ENCODE results near the gene KMT5B.

The KMT5B gene

DNA sequence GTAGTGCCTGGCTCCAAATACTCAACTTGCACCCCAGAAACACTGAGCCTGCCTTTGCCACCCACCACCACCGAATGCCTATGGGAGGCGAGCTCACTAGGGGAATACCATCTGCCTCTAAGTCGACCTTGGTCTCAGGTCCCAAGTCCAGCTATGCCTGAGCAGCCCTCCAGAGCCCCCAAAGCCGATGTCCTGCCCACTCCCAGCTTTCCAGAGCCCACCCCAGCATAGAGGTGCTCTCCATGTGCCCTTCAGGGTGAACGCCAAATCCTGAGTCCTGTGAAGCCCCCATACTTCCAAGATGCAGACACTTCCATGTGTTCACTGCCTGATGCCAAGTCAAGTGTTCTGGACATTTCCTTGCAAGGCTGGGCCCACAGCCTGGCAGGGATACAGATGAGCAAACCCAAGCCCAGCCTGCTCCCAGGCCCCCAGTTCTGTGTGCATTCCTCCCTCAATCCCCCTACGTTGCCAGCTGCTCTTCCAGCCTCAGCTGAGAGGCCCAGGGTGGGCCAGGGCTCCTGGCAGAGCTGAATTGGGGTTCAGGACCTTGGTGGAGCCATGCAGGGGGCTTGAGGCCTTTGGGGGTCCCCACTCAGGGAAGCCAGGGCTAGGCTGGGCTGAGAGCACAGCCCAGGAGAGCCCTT lies 2.6 kb upstream of the KMT5B start:
- no peak for DNase-seq

DNA sequence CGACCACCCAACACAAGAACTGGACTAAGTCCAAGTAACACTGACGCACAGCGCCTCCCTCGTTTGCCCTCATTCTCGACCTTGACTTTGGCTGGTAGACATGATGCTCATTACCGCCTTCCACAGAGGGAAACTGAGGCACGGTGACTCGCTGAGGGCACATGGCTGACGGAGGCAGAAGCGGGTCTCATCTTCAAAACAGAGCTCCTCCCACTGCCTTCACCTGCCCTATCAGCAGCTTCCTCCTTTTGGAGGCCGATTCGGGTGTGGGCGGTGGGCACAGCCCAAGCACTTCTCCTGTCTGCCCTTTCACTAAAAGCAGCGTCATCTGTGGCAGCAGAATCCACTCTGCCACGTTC lies 2.0 kb upstream of the KMT5B start:
- DNase-seq, result peak; percentile 58

DNA sequence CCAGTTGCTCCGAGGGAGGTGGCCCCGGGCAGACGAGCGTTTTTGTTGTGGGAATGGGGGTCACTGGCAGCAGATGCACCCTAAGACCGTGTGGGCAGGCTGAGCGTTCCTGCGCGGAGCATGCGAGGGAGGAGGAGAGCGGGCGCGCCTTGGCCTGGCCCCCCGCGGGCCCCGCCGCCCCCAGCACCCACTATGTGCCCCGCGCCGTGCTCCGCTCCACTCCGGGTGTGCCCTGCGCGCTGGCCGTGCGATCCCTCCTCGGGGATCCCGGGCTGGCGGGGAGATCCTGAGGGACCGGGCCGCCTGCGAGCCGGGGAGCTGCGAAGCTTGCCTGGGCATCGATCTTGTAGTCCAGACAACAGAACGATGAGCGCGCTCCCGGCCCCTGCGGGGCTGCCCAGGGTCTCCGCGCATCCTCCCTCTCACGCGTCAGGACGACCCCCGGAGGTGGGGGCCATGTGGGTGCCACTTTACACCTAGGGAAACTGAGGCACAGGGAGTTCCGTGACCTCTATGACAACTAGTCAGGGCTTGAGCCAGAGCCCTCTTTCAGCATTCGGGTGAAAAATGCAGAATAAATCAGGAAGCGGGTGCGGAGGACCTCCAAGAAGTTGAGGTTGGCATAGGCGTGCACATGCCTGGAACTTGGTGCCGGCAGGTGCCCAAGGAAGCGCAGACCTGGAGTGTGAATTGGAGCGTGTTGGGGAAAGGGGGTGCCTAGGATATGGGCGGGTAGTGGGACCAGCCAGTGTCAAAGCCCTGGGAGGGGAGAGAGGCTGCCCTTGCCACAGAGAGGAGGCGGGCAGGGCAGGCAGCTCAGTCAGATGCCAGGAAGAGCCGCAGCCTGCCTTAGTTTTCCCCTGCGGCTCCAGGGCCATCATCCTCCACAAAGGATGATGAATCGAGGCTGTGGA lies 1.3 kb upstream of the KMT5B start:
- DNase-seq, result peak; percentile 30

DNA sequence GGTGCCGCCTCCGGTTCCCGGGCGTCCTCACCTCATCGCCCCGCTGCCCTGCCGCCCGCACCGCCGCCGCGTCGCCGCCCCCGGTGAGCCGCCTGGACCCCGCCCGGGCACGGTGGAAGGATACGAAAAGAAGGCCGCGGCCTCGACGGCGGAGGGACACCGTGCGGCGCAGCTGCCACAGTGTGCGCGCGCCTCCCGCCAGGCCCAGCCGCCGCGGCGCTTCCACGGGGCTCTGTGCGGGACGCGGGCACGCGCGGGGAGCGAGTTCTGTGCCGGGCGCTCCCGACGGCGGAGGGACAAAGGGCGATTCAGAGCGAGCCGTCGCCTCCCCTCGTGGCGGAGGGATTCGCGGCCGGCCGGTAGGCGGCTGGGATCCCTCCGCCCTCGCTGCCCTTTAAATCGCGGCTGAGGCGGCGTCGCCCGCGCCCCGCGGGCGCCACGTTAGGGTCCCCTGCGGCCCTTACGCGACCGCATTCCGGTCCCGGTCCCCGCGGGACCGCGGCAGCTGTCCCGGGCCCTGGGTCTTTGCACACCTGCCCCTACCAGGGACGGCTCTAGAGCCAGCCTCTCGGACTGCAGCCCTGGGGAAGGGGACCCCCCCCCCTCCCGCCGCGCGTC lies 568 bp upstream of the KMT5B start:
- peak; percentile 85 for DNase-seq

DNA sequence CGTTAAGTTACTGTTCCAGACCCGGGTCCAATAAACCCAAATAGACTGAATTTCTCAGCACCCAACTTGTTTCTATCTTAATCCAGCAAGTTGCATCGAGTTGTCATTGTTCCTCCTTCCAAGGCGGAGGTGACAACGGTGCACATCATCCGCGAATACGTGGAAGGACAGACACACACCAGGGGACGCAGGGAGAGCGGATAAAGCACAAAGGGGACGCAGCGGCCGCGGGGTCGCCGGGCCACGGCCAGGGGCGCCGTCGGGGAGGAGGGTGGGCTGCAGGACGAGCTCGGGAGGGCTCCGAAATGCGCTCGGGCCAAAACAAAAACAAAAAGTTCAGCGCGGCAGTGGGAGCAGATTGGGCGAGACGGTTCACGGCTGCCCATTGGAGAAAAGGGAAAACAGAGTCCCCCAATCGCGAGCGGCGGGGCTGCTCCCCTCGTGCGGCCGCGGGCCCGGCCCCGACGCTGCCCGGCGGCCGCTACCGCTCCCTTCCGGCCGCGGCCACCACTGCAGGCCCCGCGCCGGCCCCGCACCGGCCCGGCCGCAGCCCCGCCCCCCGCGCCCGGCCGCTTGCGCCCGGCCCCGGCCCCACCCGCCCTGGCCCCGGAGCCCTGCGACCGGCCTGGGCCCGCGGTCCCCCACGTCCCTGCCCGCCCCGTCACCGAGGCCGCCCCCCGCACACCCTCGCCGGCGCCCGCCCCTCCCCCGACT lies 518 bp downstream of the KMT5B start:
- DNase-seq, result peak; percentile 73

DNA sequence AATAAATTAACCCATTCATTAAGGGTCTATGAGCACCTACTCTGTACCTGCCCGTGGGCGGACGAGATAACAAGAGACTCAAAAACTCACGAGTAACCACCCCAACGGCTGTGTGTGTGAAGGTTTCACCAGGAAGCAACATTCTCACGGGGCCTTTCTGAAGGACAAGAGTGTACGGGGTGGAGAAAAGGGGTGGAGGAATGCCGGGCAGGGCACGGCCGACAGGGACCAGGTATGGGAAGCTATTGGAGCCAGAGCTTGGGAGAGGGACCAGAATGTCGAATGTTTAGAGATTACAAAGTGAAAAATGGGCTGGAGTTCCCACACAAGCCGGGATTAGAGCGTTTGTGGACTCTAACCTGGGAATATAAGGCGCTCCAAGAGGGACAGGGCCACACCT lies 1.6 kb downstream of the KMT5B start:
- no peak for DNase-seq

DNA sequence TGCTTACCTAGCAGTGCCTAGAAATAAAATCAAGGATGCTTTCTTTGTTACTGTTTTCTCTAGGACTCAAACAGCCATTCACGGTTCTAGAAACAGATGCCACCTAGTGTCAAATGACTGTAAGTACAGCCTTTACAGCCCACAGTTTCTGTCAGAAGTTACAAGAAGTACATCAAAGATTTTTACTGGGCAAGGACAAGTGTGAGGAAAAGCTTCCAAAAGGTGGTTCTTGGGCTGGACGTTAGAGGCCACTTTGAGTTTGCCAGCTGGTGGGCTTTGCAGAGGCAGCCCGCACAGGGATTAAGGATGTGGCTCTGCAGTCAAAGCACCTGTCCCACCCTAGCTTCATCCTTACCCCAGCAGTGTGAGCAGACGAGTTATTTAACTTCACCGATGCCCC lies 6.9 kb downstream of the KMT5B start:
- no peak for DNase-seq

DNA sequence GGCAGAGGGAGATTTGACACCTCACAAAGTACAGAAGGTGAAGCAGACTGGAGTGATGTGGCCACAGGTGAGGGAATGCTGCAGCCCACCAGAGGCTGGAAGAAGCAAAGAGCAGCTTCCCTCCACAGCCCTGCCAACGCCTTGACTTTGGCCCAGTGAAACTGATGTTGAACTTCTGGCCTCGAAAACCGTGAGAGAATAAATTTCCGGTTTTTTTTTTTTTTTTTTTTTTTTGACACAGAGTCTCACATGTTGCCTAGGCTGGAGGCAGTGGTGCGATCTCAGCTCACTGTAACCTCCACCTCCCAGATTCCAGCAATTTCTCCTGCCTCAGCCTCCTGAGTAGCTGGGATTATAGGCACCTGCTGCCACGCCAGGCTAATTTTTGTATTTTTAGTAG lies 8.7 kb downstream of the KMT5B start:
- DNase-seq, result no peak

DNA sequence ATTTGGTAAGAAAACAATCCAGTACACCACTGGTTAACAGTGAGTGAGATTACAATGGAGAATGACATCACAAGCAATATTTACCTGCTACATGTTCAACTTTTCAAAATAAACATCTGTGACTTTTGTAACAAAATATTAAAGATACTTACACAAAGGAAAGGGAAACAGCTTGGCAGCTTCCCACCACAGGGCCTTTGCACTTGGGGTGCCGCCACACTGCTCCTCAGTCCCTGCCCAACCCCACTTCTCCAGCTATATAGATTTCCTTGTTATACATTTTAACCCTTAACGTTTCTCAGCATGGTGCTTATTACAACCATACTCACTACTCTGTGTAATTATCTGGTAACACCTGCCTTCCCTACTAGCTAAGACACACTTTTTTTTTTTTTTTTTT lies 10.9 kb downstream of the KMT5B start:
- no peak for DNase-seq

DNA sequence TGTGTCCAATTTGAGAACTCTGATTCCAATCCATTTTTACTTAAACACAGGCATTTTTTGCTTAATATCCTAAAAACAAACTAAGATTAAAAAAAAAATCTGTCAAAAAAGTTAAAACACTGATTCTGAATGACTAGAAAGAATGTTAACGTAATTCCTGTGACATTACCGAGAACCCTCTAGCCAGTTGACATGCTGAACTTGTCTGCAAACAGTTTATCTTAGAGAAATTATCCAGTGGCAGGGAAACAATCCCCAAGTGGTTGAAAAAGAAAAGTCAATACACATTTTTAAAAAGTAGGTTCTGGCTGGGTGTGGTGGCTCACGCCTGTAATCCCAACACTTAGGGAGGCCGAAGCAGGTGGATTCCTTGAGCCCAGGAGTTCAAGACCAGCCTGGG lies 11.6 kb downstream of the KMT5B start:
- DNase-seq, result no peak

DNA sequence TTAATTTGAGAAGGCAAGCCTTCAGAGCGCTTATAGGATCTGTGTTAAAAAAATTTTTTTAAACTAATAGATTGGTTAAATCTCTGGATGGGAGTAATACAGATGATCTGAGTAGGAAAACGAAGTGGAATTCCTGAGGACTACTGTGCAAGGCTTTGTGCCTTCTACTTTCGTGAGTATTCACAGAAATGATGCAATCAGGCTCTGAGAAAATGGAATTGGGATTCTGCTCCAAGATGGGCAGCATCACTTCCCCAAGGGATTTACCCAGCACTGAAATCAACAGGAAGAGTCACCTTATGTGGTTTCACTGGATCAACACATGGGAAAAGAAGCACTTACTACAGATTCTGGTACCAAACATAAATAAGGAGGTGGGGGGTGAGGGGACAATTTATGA lies 12.5 kb downstream of the KMT5B start:
- no peak for DNase-seq

DNA sequence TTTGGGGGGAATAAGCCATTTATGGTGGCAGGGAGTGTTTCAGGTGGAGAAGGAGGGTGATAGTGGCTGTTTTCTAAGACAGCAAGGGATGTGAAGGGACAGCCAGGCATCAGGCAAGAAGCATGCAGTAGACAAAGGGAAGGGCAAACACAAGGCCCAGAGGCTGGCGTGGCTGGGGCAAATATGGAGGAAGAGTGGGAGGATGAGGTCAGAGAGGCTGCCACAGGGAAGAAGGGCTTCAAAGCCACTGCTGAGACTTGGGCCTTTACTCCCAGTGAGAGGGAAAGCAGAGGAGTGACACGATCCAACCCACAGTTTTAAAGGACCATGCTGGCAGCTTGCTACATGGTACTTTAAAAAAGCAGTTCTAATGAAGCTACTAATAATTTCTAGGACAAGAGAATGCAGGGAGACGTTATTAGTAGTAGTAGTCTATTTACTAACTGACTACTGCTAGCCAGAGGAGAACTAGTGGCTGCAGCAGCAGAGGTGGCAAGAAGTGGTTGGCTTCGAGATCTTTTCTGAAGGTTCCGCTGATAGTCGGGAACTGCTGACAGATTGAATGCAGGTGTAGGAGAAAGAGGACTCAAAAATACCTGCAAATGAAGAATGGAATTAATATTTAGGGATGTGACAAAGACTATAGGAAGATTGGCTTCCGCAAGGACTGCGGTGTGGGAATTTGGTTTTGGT lies 13.7 kb downstream of the KMT5B start:
- no peak for DNase-seq

DNA sequence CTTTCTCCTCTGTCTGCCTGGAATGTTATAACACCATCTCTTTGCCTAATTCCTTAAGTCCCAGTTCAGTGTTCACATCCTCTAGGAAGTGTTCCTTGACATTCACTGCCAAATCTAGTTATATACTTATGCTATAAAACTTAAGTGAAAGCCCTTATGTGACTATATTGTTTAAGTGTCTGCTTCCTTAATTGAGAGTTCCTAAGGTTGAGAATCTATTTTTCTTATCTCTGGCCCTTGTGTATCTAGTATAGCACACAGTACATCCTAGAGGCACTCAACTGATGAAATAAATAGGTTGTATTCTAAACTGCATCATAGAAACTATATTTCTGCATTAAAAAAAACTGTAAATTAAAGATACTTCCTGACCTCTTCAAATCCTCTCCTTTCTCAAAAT lies 16.9 kb downstream of the KMT5B start:
- no peak for DNase-seq

DNA sequence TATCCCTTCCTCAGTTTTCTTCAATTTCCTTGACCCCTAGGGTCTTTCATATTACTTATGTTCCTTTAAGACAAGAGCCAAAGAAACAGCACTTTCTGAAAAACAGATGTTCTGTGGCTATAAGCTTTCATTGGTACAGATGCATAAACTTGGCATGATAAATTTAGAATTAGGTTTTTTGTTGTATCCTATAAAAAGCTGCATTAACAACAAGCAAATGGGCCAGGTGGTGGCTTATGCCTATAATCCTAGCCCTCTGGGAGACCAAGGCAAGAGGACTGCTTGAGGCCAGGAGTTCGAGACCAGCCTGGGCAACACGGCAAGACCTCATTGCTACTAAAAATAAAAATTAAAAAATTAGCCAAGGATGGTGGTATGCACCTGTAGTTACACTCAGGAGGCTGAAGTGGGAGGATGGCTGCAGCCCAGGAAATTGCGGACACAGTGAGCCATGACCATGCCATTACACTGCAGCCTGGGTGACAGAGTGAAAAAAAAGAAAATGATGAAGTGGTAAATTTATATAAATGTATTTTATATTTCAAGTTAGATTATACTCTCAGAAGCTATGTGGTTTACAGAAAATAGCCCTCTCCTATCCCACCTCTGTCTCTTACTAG lies 18.3 kb downstream of the KMT5B start:
- no peak for DNase-seq

DNA sequence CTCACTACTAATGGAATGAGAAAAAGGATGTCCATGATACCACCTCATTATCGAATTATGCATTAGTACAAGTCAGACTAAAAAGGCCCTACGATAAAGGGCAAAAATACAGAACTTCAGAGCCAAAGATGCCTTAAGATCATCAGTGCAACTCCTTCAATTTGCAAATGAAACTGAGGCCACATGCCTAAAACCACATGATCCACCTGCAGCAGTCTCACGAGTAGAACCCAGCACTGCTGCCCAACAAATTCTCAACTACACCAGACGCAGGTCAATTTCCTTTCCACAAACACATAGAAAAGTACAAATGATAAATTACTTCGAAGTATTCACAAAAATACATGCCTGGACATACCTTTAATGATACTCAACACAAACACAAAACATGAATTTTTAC lies 20.1 kb downstream of the KMT5B start:
- DNase-seq, result no peak

DNA sequence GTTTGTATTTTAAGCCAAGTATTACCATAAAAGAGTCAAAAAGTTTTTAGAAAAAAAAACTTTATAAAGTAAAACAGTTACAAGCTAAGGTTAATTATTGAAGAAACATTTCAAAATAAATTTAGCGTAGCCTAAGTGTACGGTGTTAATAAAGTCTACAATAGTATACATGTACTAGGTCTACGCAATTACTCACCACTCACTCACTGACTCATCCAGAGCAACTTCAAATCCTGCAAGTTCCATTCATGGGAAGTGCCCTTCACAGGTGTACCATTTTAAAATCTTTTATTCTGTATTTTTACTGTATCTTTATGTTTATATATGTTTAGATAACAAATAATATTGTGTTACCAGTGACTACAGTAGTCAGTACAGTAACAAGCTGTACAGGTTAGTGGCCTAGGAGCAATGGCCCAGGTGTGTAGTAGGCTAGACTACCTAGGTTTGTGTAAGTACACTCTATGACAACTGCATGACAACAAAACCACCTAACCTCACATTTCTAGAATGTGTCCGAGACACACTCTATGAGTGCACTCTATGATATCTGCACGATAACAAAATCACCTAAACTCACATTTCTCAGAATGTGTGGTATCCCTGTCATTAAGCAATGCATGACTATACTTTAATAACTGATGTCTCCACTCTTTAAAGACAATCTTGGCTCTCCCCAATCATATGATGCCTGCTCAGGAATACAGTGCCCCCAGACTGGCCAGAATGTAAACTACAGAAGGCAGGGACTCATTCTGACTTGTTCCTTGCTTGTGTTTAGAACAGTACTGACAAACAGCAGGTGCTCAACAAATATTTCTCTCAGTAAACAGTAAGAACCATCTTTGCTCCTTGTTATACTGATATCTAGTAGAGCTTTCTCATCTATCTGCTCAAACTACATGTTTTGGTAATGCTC lies 21.2 kb downstream of the KMT5B start:
- no peak for DNase-seq

DNA sequence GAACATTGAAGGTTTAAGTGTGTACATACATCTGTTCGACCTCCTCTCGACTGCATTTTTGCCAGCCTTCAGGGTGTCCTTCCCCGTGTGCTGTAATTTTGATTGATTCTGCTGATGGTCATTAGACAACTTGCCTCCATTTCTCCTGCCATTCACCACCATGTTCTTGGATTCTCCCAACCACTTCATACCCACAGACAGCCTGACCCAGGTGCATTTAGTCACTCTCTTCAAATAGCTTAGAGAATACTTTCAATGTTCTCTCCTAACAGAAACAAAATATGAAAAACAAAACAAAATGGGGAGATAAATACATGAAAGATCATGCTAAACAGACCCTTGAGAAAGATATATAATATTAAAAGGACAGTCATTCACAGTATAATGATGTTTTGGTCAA lies 23.2 kb downstream of the KMT5B start:
- no peak for DNase-seq

DNA sequence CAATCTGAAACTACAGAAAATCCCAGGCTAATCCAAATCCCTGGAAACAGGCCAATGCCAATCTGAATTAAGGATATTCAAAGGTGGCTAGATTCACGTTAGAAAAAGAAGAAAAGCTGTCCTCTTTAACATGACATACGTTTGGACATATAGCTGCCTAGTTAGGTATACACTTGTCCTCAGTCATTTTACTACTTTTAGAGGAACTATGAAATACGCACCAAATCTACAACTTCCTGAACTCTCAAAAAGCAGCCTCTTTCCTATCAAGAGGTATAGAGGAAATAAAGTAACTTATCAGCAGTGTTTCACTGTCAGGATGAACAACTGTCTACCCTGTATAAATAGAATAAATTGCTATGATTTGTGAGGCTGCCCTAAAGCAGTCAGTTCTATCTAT lies 24.0 kb downstream of the KMT5B start:
- DNase-seq, result no peak

DNA sequence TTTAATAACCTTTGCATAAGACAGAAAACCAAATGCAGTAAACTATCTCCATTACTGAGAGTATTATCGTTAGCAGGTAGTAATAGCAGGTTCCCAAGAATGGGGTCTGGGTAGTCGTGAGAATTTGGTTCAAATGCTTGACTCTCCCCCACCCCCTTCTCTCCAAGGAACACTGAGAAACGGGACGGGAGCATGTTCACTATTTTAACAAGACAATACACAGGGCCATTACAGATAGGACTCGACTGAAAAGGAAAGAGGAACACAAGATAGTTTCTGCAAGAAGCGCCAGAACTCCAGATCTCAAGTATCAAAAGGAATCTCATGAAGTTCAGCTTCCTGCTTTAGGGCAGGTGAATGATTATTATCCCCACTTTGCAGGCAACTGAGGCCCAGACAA lies 27.0 kb downstream of the KMT5B start:
- no peak for DNase-seq

DNA sequence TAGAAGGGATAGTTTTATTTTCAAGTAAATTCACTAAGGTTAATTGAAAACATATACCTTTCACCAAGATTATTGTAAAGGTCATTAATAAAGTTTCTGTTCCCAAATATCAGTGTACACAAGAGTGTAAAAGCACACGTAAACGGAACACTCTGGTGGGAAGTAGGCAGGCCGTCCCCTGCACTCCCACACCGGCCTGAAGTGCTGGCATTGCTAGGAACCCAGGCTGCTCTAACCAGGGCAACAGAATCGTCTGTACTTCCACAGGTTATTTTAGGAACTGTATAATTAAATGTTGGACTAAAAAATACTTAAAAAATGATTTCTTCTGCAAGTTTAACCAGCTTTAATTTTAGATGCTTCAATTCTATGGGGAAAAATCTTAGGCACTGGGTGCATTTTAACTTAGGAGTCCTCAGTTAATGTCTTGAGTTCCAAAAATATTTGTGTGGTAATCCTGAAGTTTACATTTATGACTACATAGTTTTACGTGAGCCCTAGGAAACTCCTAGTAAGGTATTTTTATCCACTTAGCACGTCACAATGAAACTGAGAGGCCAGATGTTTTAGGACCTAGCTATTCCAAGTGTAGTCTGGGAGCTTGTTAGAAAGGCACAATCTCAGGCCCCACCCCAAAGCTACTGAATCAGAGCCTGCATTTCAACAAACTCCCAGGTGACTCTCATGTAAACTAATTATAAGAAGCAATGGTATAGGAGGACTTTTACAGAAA lies 31.2 kb downstream of the KMT5B start:
- no peak for DNase-seq

DNA sequence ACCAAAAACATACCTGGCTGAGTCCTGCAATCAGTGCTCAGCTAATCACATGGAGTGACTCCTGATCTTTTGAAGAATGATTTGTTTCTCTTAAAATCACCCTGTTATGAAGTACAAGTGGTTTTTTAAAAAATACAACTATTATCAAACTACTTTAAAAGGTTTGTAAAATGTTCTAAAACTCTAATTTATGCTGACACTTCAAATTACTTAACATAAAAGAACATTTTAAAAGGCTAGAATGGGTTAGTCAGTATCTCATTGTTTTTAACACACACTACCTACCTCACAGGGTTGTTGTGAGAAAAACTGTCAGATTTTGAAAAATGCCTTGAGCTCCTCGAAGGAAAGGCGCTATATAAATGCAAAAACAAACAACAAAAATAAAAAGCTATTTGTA lies 33.2 kb downstream of the KMT5B start:
- no peak for DNase-seq

Data from stimulated activated CD4-positive, alpha-beta T cell treated with anti-CD3 and anti-CD28 coated beads, Interleukin-15, amount 100 ng/mL, for 24 hours (primary cell).